Fibroblast of lung (primary cell): ENCODE data around the gene RIC8A. TPM values are rescaled to one million over a fixed set of nuclear protein-coding genes. Genes with fewer than 3 reads are reported as not detected.

Experiments used
- DNase-seq, 2 donors: peaks; one replicate each; pipeline versions ENCODE4 v3.0.0 to v3.0.0-alpha.2; 2010; ENCODE audit warnings: low read depth in 2 of 2
- H2AFZ ChIP-seq: 2 replicates; pipeline ENCODE4 v1.5.1; 2012; ENCODE audit warnings: low read length, control low read depth, inconsistent platforms
- H3K27ac ChIP-seq: 2 replicates; pipeline ENCODE4 v1.5.1; 2011; ENCODE audit warnings: low read length, control low read depth; ENCODE audit not compliant: insufficient read depth
- H3K27me3 ChIP-seq: 2 replicates; pipeline ENCODE4 v1.5.1; 2011; ENCODE audit warnings: mild to moderate bottlenecking, low read length; ENCODE audit not compliant: control insufficient read depth, insufficient read depth
- H3K36me3 ChIP-seq: 2 replicates; pipeline ENCODE4 v1.5.1; 2011; ENCODE audit warnings: low read length; ENCODE audit not compliant: control insufficient read depth, insufficient read depth
- H3K4me1 ChIP-seq: 2 replicates; pipeline ENCODE4 v1.5.1; 2011; ENCODE audit warnings: low read length; ENCODE audit not compliant: control insufficient read depth, insufficient read depth; ENCODE audit errors: extremely low read depth
- H3K4me2 ChIP-seq: 2 replicates; pipeline ENCODE4 v1.5.1; 2011; ENCODE audit warnings: low read length, control low read depth; ENCODE audit not compliant: insufficient read depth; ENCODE audit errors: extremely low read depth
- H3K4me3 ChIP-seq, 4 experiments: fragments of 200-600 bp in 1 of 4; sonication (generic) in 1 of 4; replicated peaks in 1 of 4; 2 replicates each; pipeline ENCODE4 v1.5.1; 2011 to 2016; ENCODE audit warnings: low read length in 4 of 4, low read depth in 3 of 4, mild to moderate bottlenecking in 3 of 4, control low read depth in 2 of 4, inconsistent platforms in 1 of 4, mixed read lengths in 1 of 4; ENCODE audit not compliant: insufficient read depth in 1 of 4; ENCODE audit errors: control extremely low read depth in 1 of 4
- H3K79me2 ChIP-seq: 2 replicates; pipeline ENCODE4 v1.5.1; 2012; ENCODE audit warnings: mild to moderate bottlenecking, low read length, inconsistent platforms; ENCODE audit not compliant: control insufficient read depth, insufficient read depth
- H3K9ac ChIP-seq: 2 replicates; pipeline ENCODE4 v1.5.1; 2011; ENCODE audit warnings: mild to moderate bottlenecking, low read length, control low read depth; ENCODE audit not compliant: insufficient read depth
- H3K9me3 ChIP-seq: 2 replicates; pipeline ENCODE4 v1.5.1; 2012; ENCODE audit warnings: low read depth, low read length; ENCODE audit not compliant: control insufficient read depth, insufficient read depth
- H4K20me1 ChIP-seq: 2 replicates; pipeline ENCODE4 v1.5.1; 2011; ENCODE audit warnings: low read length; ENCODE audit not compliant: control insufficient read depth, insufficient read depth; ENCODE audit errors: extremely low read depth
- CTCF ChIP-seq, 2 donors: IDR thresholded peaks in 1 of 2; conservative IDR thresholded peaks in 1 of 2; 1 replicate in 1 of 2; 2 replicates in 1 of 2; pipeline ENCODE4 v1.5.1; 2011 to 2012; ENCODE audit warnings: low read length in 2 of 2, control low read depth in 1 of 2, inconsistent platforms in 1 of 2, low read depth in 1 of 2, mild to moderate bottlenecking in 1 of 2
- EZH2 ChIP-seq: IDR thresholded peaks from 2 replicates; pipeline ENCODE4 v1.5.1; 2012; ENCODE audit warnings: low read length, control low read depth, mild to moderate bottlenecking; ENCODE audit errors: missing control alignments
- polyA plus RNA-seq, 2 donors: library from polyadenylated mRNA; depleted of rRNA in 1 of 2; stranded (reverse) in 1 of 2; unstranded in 1 of 2; fragments of >200 nt; gene quantifications; 2 replicates each; pipeline ENCODE4 v1.2.1, GENCODE V29; 2011 to 2012; ENCODE audit warnings: missing spikeins in 1 of 2
- total RNA-seq: library from RNA; depleted of rRNA; stranded (reverse); fragments of >200 nt; gene quantifications from 2 replicates; pipeline ENCODE4 v1.2.1, GENCODE V29; 2014

The RIC8A gene
- total and polyA plus RNA-seq, 2 donors (not counting 1 experiment from before 2014, with no cell fraction given), result 106 to 230 TPM

- no peak overlapping the region for H3K4me2 ChIP-seq
- TF ChIP-seq CTCF (conservative IDR thresholded peaks at IDR 0.05 in 1 of 2, IDR thresholded peaks at IDR 0.05 in 1 of 2; ENCODE audit: low read depth in 1 of 2, low read length in 2 of 2), result no peak
- TF ChIP-seq EZH2, result no peak
- H3K4me3 ChIP-seq, result no peak overlapping the region
- no peaks in the 10 kb centered on the region for H3K36me3 ChIP-seq
- peaks cover 5% of the 10 kb centered on the region for H3K4me1 ChIP-seq
- no peak overlapping the region for H2AFZ ChIP-seq
- no peaks in the 10 kb centered on the region for H3K79me2 ChIP-seq
- no peak for DNase-seq
- H4K20me1 ChIP-seq, result no peaks in the 10 kb centered on the region
- H3K27ac ChIP-seq, result no peak overlapping the region
- H3K9ac ChIP-seq, result no peak overlapping the region
- H3K9me3 ChIP-seq, result no peaks in the 10 kb centered on the region
- H3K27me3 ChIP-seq, result no peaks in the 10 kb centered on the region
These were observed 20.4 kb downstream of the RIC8A start for GRCh38 chr11:227824-228379.

- no peak overlapping the region for H2AFZ ChIP-seq
- H3K36me3 ChIP-seq, result no peaks in the 10 kb centered on the region
- no peak overlapping the region for H3K27ac ChIP-seq
- no peak overlapping the region for H3K4me2 ChIP-seq
- H3K4me1 ChIP-seq, result peaks cover 2% of the 10 kb centered on the region
- no peak for DNase-seq
- no peak for TF ChIP-seq CTCF (conservative IDR thresholded peaks at IDR 0.05 in 1 of 2, IDR thresholded peaks at IDR 0.05 in 1 of 2; ENCODE audit: low read depth in 1 of 2, low read length in 2 of 2)
- TF ChIP-seq EZH2, result no peak
- no peaks in the 10 kb centered on the region for H3K9me3 ChIP-seq
- no peaks in the 10 kb centered on the region for H3K27me3 ChIP-seq
- no peaks in the 10 kb centered on the region for H4K20me1 ChIP-seq
- no peaks in the 10 kb centered on the region for H3K79me2 ChIP-seq
- H3K4me3 ChIP-seq, result no peak overlapping the region
- no peak overlapping the region for H3K9ac ChIP-seq
These were observed 22.9 kb downstream of the RIC8A start for GRCh38 chr11:230431-230830.

- TF ChIP-seq EZH2, result no peak
- no peak for TF ChIP-seq CTCF (conservative IDR thresholded peaks at IDR 0.05 in 1 of 2, IDR thresholded peaks at IDR 0.05 in 1 of 2; ENCODE audit: low read depth in 1 of 2, low read length in 2 of 2)
- Histone ChIP-seq H3K4me3 (no peak overlapping the region), H3K4me1 (peaks cover 5% of the 10 kb centered on the region), H4K20me1 (no peaks in the 10 kb centered on the region), H3K79me2 (peaks cover 15% of the 10 kb centered on the region), H2AFZ (no peak overlapping the region), H3K27me3 (no peaks in the 10 kb centered on the region), H3K4me2 (no peak overlapping the region), H3K27ac (no peak overlapping the region), H3K9ac (no peak overlapping the region), H3K36me3 (no peaks in the 10 kb centered on the region), H3K9me3 (no peaks in the 10 kb centered on the region)
- DNase-seq, result no peak
These were observed 25.5 kb downstream of the RIC8A start for GRCh38 chr11:232783-233565.
